T-cell (primary cell): ENCODE results near the gene SRR. TPM values are rescaled to one million over a fixed set of nuclear protein-coding genes. Genes with fewer than 3 reads are reported as not detected.

ENCODE experiments used
- ATAC-seq, 4 experiments: fragments of 200-7000 bp in 3 of 4; fragments of 150-1000 bp in 1 of 4; cut with Tn5 transposase; replicated peaks in 1 of 4; 1 replicate in 3 of 4; 2 replicates in 1 of 4; pipeline ENCODE4 v1.10.0; 2021; ENCODE audit warnings: moderate library complexity in 3 of 4, mild to moderate bottlenecking in 2 of 4, moderate number of reproducible peaks in 1 of 4
- CTCF ChIA-PET, 2 donors: fragments of 300-600 bp; sonication (Branson Sonifier 250); formaldehyde crosslinking; loops; one replicate each; lab custom pipeline; 2022; ENCODE audit warnings: antibody characterized with exemption in 2 of 2; lab: Charles Lee
- POLR2A ChIA-PET, 2 donors: fragments of 300-600 bp; sonication (Branson Sonifier 250); formaldehyde crosslinking; loops; one replicate each; lab custom pipeline; 2022; ENCODE audit warnings: antibody characterized with exemption in 2 of 2; lab: Charles Lee
- DNase-seq, 35 experiments: peaks; one replicate each; pipeline versions ENCODE4 v3.0.0 to v3.0.0-alpha.2; 2013 to 2023
- H3K27ac ChIP-seq: one replicate; pipeline ENCODE4 v1.5.1; 2013; ENCODE audit warnings: low read length
- H3K27me3 ChIP-seq, 2 experiments: replicated peaks in 1 of 2; 1 replicate in 1 of 2; 2 replicates in 1 of 2; pipeline versions ENCODE4 v1.6.1 to v1.7.0; 2013; ENCODE audit warnings: low read length in 1 of 2, mixed read lengths in 1 of 2; ENCODE audit not compliant: control insufficient read depth in 2 of 2, insufficient read depth in 2 of 2; ENCODE audit errors: extremely low read depth in 1 of 2
- H3K36me3 ChIP-seq, 2 donors: 1 replicate in 1 of 2; 2 replicates in 1 of 2; pipeline versions ENCODE4 v1.6.1 to v1.7.0; 2013; ENCODE audit warnings: low read length in 1 of 2; ENCODE audit not compliant: control insufficient read depth in 2 of 2, insufficient read depth in 1 of 2; ENCODE audit errors: extremely low read depth in 1 of 2
- H3K4me1 ChIP-seq, 2 experiments: 1 replicate in 1 of 2; 2 replicates in 1 of 2; pipeline versions ENCODE4 v1.6.1 to v1.7.0; 2013; ENCODE audit warnings: low read length in 2 of 2, mixed read lengths in 1 of 2; ENCODE audit not compliant: insufficient read depth in 2 of 2, control insufficient read depth in 1 of 2; ENCODE audit errors: extremely low read depth in 1 of 2
- H3K4me3 ChIP-seq, 2 donors: 1 replicate in 1 of 2; 2 replicates in 1 of 2; pipeline versions ENCODE4 v1.5.1 to v1.7.0; 2013; ENCODE audit warnings: mild to moderate bottlenecking in 2 of 2, low read length in 1 of 2, moderate library complexity in 1 of 2; ENCODE audit not compliant: control insufficient read depth in 1 of 2; ENCODE audit errors: extremely low read depth in 1 of 2
- H3K9me3 ChIP-seq: 2 replicates; pipeline ENCODE4 v1.7.0; 2013
- H3K27ac Mint-ChIP-seq, 2 donors: one replicate each; pipeline ENCODE4 v1.8.0; 2020 to 2021; ENCODE audit warnings: mild to moderate bottlenecking in 2 of 2, mixed read lengths in 2 of 2
- H3K27me3 Mint-ChIP-seq, 2 donors: one replicate each; pipeline ENCODE4 v1.8.0; 2021 to 2022; ENCODE audit warnings: mixed read lengths in 2 of 2
- H3K36me3 Mint-ChIP-seq: one replicate; pipeline ENCODE4 v1.8.0; 2021; ENCODE audit warnings: mixed read lengths
- H3K4me1 Mint-ChIP-seq, 3 donors: one replicate each; pipeline ENCODE4 v1.8.0; 2020 to 2022; ENCODE audit warnings: mixed read lengths in 3 of 3, mild to moderate bottlenecking in 1 of 3
- H3K4me3 Mint-ChIP-seq, 3 donors: one replicate each; pipeline ENCODE4 v1.8.0; 2020 to 2022; ENCODE audit warnings: mild to moderate bottlenecking in 3 of 3, mixed read lengths in 3 of 3, moderate library complexity in 3 of 3
- H3K9me3 Mint-ChIP-seq, 3 donors: one replicate each; pipeline ENCODE4 v1.8.0; 2020 to 2022; ENCODE audit warnings: mixed read lengths in 3 of 3
- WGBS: methylation state at CpG from one replicate; pipeline ENCODE4 v1.1.5; 2013; ENCODE audit warnings: missing lambda C conversion rate; ENCODE audit not compliant: insufficient coverage; 5-methylcytosine and 5-hydroxymethylcytosine counted together
- total RNA-seq, 35 experiments: library from RNA in 6 of 35; stranded (reverse) in 6 of 35; fragments of 120-200 nt in 1 of 35; gene quantifications; one replicate each; pipeline versions ENCODE4 v1.2.1 to v1.2.4 and lab custom pipeline; 2013 to 2026

Gene SRR
- total RNA-seq, 5 donors from 2014 or later (not counting 1 experiment from before 2014, with no cell fraction given), result 3.5 to 8.8 (median 5.2) TPM

DNA sequence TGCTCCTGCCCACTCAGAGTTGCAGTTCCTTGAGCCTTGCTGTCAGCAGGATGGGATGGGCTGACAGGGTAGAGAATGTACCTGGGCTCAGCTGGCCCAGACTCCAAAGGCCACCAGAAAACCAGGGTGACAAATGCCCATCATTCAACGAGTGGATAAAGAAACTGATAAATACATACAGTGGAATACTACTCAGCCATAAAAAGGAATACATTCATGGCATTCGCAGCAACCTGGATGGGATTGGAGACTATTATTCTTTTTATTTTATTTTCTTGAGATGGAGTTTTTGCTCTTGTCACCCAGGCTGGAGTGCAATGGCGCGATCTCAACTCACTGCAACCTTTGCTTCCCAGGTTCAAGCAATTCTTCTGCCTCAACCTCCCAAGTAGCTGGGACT lies 53.5 kb downstream of the SRR start:
- H3K36me3 ChIP-seq, result peaks cover 8 to 9% of the 10 kb centered on the region in 2 donors
- ChIA-PET POLR2A (no interaction called here), CTCF (no interaction called here)
- DNase-seq, result no peak
- H3K9me3 ChIP-seq, result no peaks in the 10 kb centered on the region
- Mint-ChIP-seq H3K9me3 (no peaks in the 10 kb centered on the region), H3K27ac (no peak overlapping the region), H3K4me1 (peaks cover 17 to 20% (median 20%) of the 10 kb centered on the region in 3 donors), H3K36me3 (peaks cover 11% of the 10 kb centered on the region), H3K27me3 (no peaks in the 10 kb centered on the region), H3K4me3 (no peak overlapping the region)
- H3K27ac ChIP-seq, result no peak overlapping the region
- 100% methylated on average over 2 of the region's 4 CpGs for WGBS
- H3K4me1 ChIP-seq, result peaks cover 5 to 19% of the 10 kb centered on the region in 2 experiments
- ATAC-seq, result no peak
- no peaks in the 10 kb centered on the region for H3K27me3 ChIP-seq
- H3K4me3 ChIP-seq, result no peak overlapping the region

DNA sequence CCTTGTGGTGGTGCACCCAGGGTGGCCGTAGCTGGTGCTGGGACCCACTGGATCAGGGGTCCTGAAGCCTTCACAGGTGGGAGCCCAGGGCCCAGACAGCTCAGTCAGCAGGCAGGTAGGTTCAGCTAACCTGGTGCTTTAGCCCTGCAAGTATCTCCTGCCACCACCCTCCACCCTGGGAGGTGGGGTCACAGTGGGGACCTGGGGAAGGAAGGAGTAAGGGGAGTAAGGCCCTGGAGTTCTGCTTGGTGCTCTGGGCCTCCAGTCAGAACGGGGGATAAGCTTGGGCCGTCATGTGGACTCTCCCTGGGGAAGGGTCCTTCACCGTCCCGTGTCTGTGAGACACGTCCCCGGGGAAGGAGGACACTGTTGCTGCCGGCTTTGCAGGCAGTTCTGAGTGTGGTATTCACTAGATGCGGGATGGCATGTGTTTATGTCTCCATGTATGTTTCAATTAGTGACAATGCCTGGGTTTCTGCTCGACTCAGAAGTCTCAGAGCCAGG lies 54.2 kb downstream of the SRR start:
- Histone ChIP-seq H3K36me3 (peaks cover 15% of the 10 kb centered on the region in 2 donors), H3K4me1 (peaks cover 4 to 17% of the 10 kb centered on the region in 2 experiments), H3K9me3 (no peaks in the 10 kb centered on the region), H3K4me3 (no peak overlapping the region), H3K27ac (no peak overlapping the region), H3K27me3 (no peaks in the 10 kb centered on the region)
- Mint-ChIP-seq H3K9me3 (no peaks in the 10 kb centered on the region), H3K4me1 (peaks cover 16 to 17% (median 16%) of the 10 kb centered on the region in 3 donors), H3K36me3 (peaks cover 11% of the 10 kb centered on the region), H3K27ac (no peak overlapping the region), H3K4me3 (no peak overlapping the region), H3K27me3 (no peaks in the 10 kb centered on the region)
- DNase-seq (no peak), ATAC-seq (no peak)
- ChIA-PET POLR2A (no interaction called here), CTCF (no interaction called here)
- WGBS, result 89% methylated on average over 8 of the region's 10 CpGs

DNA sequence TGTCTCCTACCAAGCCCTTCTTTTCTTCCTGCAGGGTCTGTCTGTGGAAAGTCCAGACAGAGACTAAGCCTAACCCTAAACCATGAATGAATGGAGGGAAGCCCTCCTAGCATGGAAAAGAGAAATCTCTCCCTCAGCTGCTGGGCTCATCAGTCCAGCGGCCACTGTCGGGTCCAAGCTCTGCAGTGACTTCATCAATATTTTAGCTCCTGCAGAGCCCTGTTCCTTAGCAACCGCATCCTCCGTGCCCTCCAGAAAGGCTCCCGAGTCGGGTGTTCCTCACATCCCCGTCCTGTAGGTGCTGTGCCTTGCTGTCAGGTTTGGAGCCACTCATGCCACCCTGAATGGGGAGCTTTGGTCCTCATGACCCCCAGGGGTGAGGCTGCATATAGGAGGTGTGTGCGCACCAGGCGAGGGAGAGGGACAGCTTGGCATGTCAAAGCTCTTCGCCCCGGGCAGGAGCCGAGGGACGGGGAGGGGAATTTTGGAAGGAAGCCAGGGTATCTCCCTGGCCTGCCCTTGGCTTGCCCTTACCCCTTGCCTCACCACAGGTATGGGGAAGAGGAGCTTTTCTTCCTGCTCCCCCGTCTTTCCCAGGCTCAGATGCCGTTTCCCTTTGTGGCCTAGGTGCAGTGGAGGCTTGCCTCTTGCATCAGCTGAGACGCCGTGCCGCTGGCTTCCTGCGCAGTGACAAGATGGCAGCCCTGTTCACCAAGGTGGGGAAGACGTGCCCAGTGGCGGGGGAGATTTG lies 57.4 kb downstream of the SRR start:
- H3K9me3 Mint-ChIP-seq, result no peaks in the 10 kb centered on the region
- H3K4me1 Mint-ChIP-seq, result no peaks in the 10 kb centered on the region
- Histone ChIP-seq H3K27me3 (no peaks in the 10 kb centered on the region), H3K36me3 (peaks cover 24 to 38% of the 10 kb centered on the region in 2 donors), H3K27ac (no peak overlapping the region), H3K4me1 (no peaks in the 10 kb centered on the region), H3K9me3 (no peaks in the 10 kb centered on the region), H3K4me3 (no peak overlapping the region)
- WGBS, result 89% methylated on average over 17 of the region's 21 CpGs
- no peak overlapping the region for H3K27ac Mint-ChIP-seq
- H3K4me3 Mint-ChIP-seq, result no peak overlapping the region
- CTCF ChIA-PET, result interaction anchor here in 1 of 2 donors (0.5 kb wide), 1 partner anchor 652 kb away, joined by 4 read pairs; no protein-coding TSS in a partner anchor
- POLR2A ChIA-PET, result interaction anchor here in 1 of 2 donors (0.5 to 0.6 kb wide), 2 partner anchors 26 to 95 kb away, joined by 3 read pairs; no protein-coding TSS in a partner anchor
- no peak for ATAC-seq
- peaks cover 15% of the 10 kb centered on the region for H3K36me3 Mint-ChIP-seq
- no peaks in the 10 kb centered on the region for H3K27me3 Mint-ChIP-seq
- no peak for DNase-seq

DNA sequence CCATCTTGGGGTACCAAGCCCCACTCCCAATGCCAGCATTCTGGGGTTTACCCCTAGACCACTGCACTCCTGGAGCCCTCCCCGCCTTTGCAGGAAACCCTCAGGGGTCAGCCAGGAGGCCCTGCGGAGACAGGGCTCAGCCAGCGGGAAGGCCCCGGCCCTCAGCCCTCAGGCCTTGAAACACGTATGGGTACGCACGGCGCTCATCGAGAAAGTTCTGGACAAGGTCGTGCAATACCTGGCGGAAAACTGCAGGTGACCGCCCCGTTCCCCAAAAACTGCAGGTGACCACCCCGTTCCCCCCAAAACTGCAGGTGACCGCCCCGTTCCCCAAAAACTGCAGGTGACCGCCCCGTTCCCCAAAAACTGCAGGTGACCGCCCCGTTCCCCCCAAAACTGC lies 58.3 kb downstream of the SRR start:
- no peak for ATAC-seq
- 96% methylated on average over 19 of the region's 20 CpGs for WGBS
- ChIA-PET CTCF (no interaction called here), POLR2A (interaction anchor here in 1 of 2 donors (0.5 kb wide), 1 partner anchor 244 kb away, joined by 3 read pairs; no protein-coding TSS in a partner anchor)
- no peaks in the 10 kb centered on the region for H3K9me3 ChIP-seq
- Mint-ChIP-seq H3K9me3 (no peaks in the 10 kb centered on the region), H3K36me3 (peaks cover 19% of the 10 kb centered on the region), H3K27ac (no peak overlapping the region), H3K27me3 (no peaks in the 10 kb centered on the region), H3K4me1 (no peaks in the 10 kb centered on the region), H3K4me3 (no peak overlapping the region)
- DNase-seq, result no peak
- no peak overlapping the region for H3K27ac ChIP-seq
- H3K27me3 ChIP-seq, result no peaks in the 10 kb centered on the region
- H3K36me3 ChIP-seq, result peaks cover 24 to 45% of the 10 kb centered on the region in 2 donors
- H3K4me3 ChIP-seq, result no peak overlapping the region
- H3K4me1 ChIP-seq, result no peaks in the 10 kb centered on the region

DNA sequence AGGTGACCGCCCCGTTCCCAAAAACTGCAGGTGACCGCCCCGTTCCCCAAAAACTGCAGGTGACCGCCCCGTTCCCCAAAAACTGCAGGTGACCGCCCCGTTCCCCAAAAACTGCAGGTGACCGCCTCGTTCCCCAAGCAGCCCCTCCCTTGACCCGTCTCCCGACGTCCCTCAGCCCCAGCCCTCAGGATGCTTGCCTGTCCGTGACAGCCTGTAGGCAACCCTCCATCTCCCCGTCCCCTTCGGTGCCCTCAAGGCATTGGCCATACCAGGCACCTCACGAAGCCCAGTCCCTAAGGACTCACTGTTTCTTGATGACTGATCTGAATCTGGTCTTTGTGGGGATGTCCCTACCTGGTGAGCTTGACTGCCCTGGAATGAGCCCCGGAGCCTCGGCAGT lies 58.7 kb downstream of the SRR start:
- ATAC-seq (no peak), DNase-seq (no peak)
- H3K4me1 Mint-ChIP-seq, result no peaks in the 10 kb centered on the region
- H3K27me3 ChIP-seq, result no peaks in the 10 kb centered on the region
- H3K4me3 ChIP-seq, result no peak overlapping the region
- no peaks in the 10 kb centered on the region for H3K9me3 ChIP-seq
- H3K9me3 Mint-ChIP-seq, result no peaks in the 10 kb centered on the region
- peaks cover 24 to 43% of the 10 kb centered on the region in 2 donors for H3K36me3 ChIP-seq
- H3K27ac Mint-ChIP-seq, result no peak overlapping the region
- no peaks in the 10 kb centered on the region for H3K27me3 Mint-ChIP-seq
- 93% methylated on average over 16 of the region's 19 CpGs for WGBS
- no peaks in the 10 kb centered on the region for H3K4me1 ChIP-seq
- no peak overlapping the region for H3K27ac ChIP-seq
- peaks cover 20% of the 10 kb centered on the region for H3K36me3 Mint-ChIP-seq
- ChIA-PET POLR2A (interaction anchor here in 1 of 2 donors (0.5 kb wide), 1 partner anchor 244 kb away, joined by 3 read pairs; no protein-coding TSS in a partner anchor), CTCF (no interaction called here)
- H3K4me3 Mint-ChIP-seq, result no peak overlapping the region

DNA sequence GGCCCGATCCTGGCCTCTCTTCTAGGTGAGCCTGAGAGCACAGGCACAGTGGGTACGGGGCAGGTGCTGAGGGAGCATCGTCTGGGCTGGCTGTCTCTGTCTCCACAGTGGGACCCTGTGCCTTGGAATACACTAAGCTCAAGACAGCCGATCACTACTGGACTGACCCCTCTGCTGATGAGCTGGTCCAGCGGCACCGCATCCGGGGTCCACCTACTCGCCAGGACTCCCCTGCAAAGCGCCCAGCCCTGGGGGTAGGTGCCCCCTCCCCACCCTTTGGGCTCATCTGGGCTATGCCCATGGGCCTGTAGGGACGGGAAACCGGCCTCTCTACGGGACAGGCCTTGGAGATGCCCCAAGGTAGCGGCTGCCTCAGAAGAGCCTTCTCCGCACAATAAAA lies 59.1 kb downstream of the SRR start:
- H3K27ac Mint-ChIP-seq, result no peak overlapping the region
- no peak for ATAC-seq
- peaks cover 25 to 43% of the 10 kb centered on the region in 2 donors for H3K36me3 ChIP-seq
- H3K27me3 Mint-ChIP-seq, result no peaks in the 10 kb centered on the region
- H3K27ac ChIP-seq, result no peak overlapping the region
- H3K9me3 ChIP-seq, result no peaks in the 10 kb centered on the region
- peaks cover 17% of the 10 kb centered on the region for H3K36me3 Mint-ChIP-seq
- H3K9me3 Mint-ChIP-seq, result no peaks in the 10 kb centered on the region
- H3K27me3 ChIP-seq, result no peaks in the 10 kb centered on the region
- no peak overlapping the region for H3K4me3 ChIP-seq
- no peak for DNase-seq
- no peaks in the 10 kb centered on the region for H3K4me1 ChIP-seq
- H3K4me3 Mint-ChIP-seq, result no peak overlapping the region
- ChIA-PET POLR2A (no interaction called here), CTCF (interaction anchor here in 1 of 2 donors (1.3 kb wide), 1 partner anchor 9 kb away, joined by 5 read pairs; no protein-coding TSS in a partner anchor)
- no peaks in the 10 kb centered on the region for H3K4me1 Mint-ChIP-seq
- 93% methylated on average over 4 of the region's 14 CpGs for WGBS
